SK-N-SH (cell line): ENCODE data around the gene KLF13. TPM values are rescaled to one million over a fixed set of nuclear protein-coding genes. Genes with fewer than 3 reads are reported as not detected.

Experiments used
- CTCF ChIA-PET: fragments of 300-600, 350-600 bp; formaldehyde crosslinking; extraction: SDS; loops from one replicate; lab custom pipeline; 2021; lab: Yijun Ruan, JAX
- POLR2A ChIA-PET: fragments of 350-600 bp; sonication (Branson Sonifier 250); formaldehyde crosslinking; extraction: SDS; loops from one replicate; lab custom pipeline; 2020; ENCODE audit warnings: antibody characterized with exemption, inconsistent platforms; lab: Yijun Ruan, JAX
- DNase-seq: peaks from one replicate; pipeline ENCODE4 v3.0.0; 2012
- H2AFZ ChIP-seq: fragments of 200-600 bp; sonication (generic); 2 replicates; pipeline ENCODE4 v1.8.1; 2016; ENCODE audit warnings: antibody characterized with exemption, mild to moderate bottlenecking, low read depth
- H3F3A ChIP-seq: fragments of 200-600 bp; sonication (generic); replicated peaks from 2 replicates; pipeline ENCODE3; 2016; ENCODE audit warnings: antibody characterized with exemption, mild to moderate bottlenecking; ENCODE audit not compliant: insufficient read depth
- H3K27ac ChIP-seq, 2 experiments: fragments of 200-500 bp in 1 of 2; fragments of 200-600 bp in 1 of 2; sonication (Bioruptor generic) in 1 of 2; sonication (generic), shearing (Covaris generic) in 1 of 2; 2 replicates each; pipeline versions ENCODE4 v1.5.1 to v1.6.1; 2014 to 2016; ENCODE audit warnings: low read depth in 2 of 2, inconsistent platforms in 1 of 2, low read length in 1 of 2, mild to moderate bottlenecking in 1 of 2, mixed read lengths in 1 of 2
- H3K27me3 ChIP-seq: fragments of 200-600 bp; sonication (generic), shearing (Covaris generic); 2 replicates; pipeline ENCODE4 v1.6.1; 2016; ENCODE audit warnings: mixed run types; ENCODE audit not compliant: insufficient read depth
- H3K36me3 ChIP-seq, 2 experiments: fragments of 200-500 bp in 1 of 2; fragments of 200-600 bp in 1 of 2; sonication (Bioruptor generic) in 1 of 2; sonication (generic) in 1 of 2; replicated peaks in 1 of 2; 2 replicates each; pipeline versions ENCODE3 to v1.5.1; 2014 to 2016; ENCODE audit warnings: low read length in 1 of 2, mild to moderate bottlenecking in 1 of 2; ENCODE audit not compliant: insufficient read depth in 2 of 2, control insufficient read depth in 1 of 2
- H3K4me1 ChIP-seq, 2 experiments: fragments of 200-500 bp in 1 of 2; fragments of 200-600 bp in 1 of 2; sonication (Bioruptor generic) in 1 of 2; sonication (generic), shearing (Covaris generic) in 1 of 2; 2 replicates each; pipeline versions ENCODE4 v1.5.1 to v1.6.1; 2014 to 2016; ENCODE audit warnings: low read depth in 1 of 2, low read length in 1 of 2, mixed run types in 1 of 2; ENCODE audit not compliant: insufficient read depth in 2 of 2, control insufficient read depth in 1 of 2
- H3K4me2 ChIP-seq: fragments of 200-600 bp; sonication (generic), shearing (Covaris generic); 2 replicates; pipeline ENCODE4 v1.6.1; 2017; ENCODE audit warnings: mixed run types
- H3K4me3 ChIP-seq, 2 experiments: fragments of 200-500 bp in 1 of 2; fragments of 200-600 bp in 1 of 2; sonication (Bioruptor generic) in 1 of 2; sonication (generic), shearing (Covaris generic) in 1 of 2; 2 replicates each; pipeline versions ENCODE4 v1.5.1 to v1.8.1; 2014 to 2016; ENCODE audit warnings: low read depth in 2 of 2, inconsistent platforms in 1 of 2, low read length in 1 of 2, mild to moderate bottlenecking in 1 of 2, mixed read lengths in 1 of 2, moderate library complexity in 1 of 2
- H3K79me2 ChIP-seq: fragments of 200-600 bp; sonication (generic); 2 replicates; pipeline ENCODE4 v1.8.1; 2017; ENCODE audit warnings: mild to moderate bottlenecking; ENCODE audit not compliant: insufficient read depth
- H3K9ac ChIP-seq: fragments of 200-600 bp; sonication (generic); 2 replicates; pipeline ENCODE4 v1.6.1; 2017; ENCODE audit warnings: mixed run types
- H3K9me2 ChIP-seq: fragments of 200-600 bp; sonication (generic); 2 replicates; pipeline ENCODE4 v1.6.1; 2017; ENCODE audit warnings: mixed run types
- H3K9me3 ChIP-seq: fragments of 200-600 bp; sonication (generic); 2 replicates; pipeline ENCODE4 v1.6.1; 2017; ENCODE audit warnings: mixed run types, mild to moderate bottlenecking, moderate library complexity
- H4K20me1 ChIP-seq: fragments of 200-600 bp; sonication (generic); 2 replicates; pipeline ENCODE4 v1.6.1; 2017; ENCODE audit warnings: mild to moderate bottlenecking, mixed run types; ENCODE audit not compliant: insufficient read depth
- EP300 ChIP-seq, 2 experiments: IDR thresholded peaks; 2 replicates each; pipeline versions ENCODE4 v1.4.0 to v1.6.1; 2012; ENCODE audit warnings: borderline replicate concordance in 1 of 2, low read depth in 1 of 2, low read length in 1 of 2
- EZH2phosphoT487 ChIP-seq: fragments of 200-600 bp; sonication (generic); IDR thresholded peaks from 2 replicates; pipeline ENCODE4 v1.6.1; 2017; ENCODE audit warnings: low read depth, mixed run types, mild to moderate bottlenecking, antibody characterized with exemption, moderate library complexity, borderline replicate concordance
- FOSL2 ChIP-seq: IDR thresholded peaks from 2 replicates; pipeline ENCODE4 v1.4.0; 2012; ENCODE audit warnings: low read depth, mild to moderate bottlenecking, moderate library complexity, borderline replicate concordance
- FOXM1 ChIP-seq: IDR thresholded peaks from 2 replicates; pipeline ENCODE4 v1.4.0; 2012; ENCODE audit warnings: low read depth, mild to moderate bottlenecking
- GATA2 ChIP-seq: sonication (generic); formaldehyde crosslinking; IDR thresholded peaks from 2 replicates; pipeline ENCODE4 v1.5.0; 2020; ENCODE audit warnings: mild to moderate bottlenecking, missing genetic modification reagents
- NRF1 ChIP-seq: IDR thresholded peaks from 2 replicates; pipeline ENCODE4 v1.6.1; 2012; ENCODE audit warnings: low read depth, mild to moderate bottlenecking, low read length
- RXRA ChIP-seq: IDR thresholded peaks from 2 replicates; pipeline ENCODE4 v1.4.0; 2012; ENCODE audit warnings: low read depth, mild to moderate bottlenecking, borderline replicate concordance
- SIN3A ChIP-seq: IDR thresholded peaks from 2 replicates; pipeline ENCODE4 v1.6.1; 2012; ENCODE audit warnings: low read depth, mild to moderate bottlenecking, low read length, moderate library complexity, borderline replicate concordance
- SMC3 ChIP-seq: IDR thresholded peaks from 2 replicates; pipeline ENCODE4 v1.6.1; 2012; ENCODE audit warnings: low read depth, low read length, improper control_type of control experiment
- TCF12 ChIP-seq: IDR thresholded peaks from 2 replicates; pipeline ENCODE4 v1.4.0; 2012
- YY1 ChIP-seq: IDR thresholded peaks from 2 replicates; pipeline ENCODE4 v1.4.0; 2012; ENCODE audit warnings: low read depth, mild to moderate bottlenecking
- WGBS: methylation state at CpG from one replicate; pipeline ENCODE4 v1.1.6; 2017; ENCODE audit warnings: low lambda C conversion rate; 5-methylcytosine and 5-hydroxymethylcytosine counted together
- polyA plus RNA-seq, 3 experiments: library from polyadenylated mRNA; depleted of rRNA; stranded (reverse); fragments of >200 nt; gene quantifications; 2 replicates each; pipeline ENCODE4 v1.2.3, GENCODE V29; 2012
- TF ChIP-seq, protein P1 (sequence below): fragments of 200-600 bp; sonication (generic); IDR thresholded peaks from 2 replicates; pipeline ENCODE4 v1.6.1; 2017; ENCODE audit warnings: antibody characterized with exemption, mild to moderate bottlenecking, moderate library complexity
- TF ChIP-seq, protein P2 (sequence below): IDR thresholded peaks from 2 replicates; pipeline ENCODE4 v1.4.0; 2012; ENCODE audit warnings: low read depth, borderline replicate concordance
- TF ChIP-seq, protein P3 (sequence below): IDR thresholded peaks from 2 replicates; pipeline ENCODE4 v1.4.0; 2012; ENCODE audit warnings: low read depth
- TF ChIP-seq, protein P4 (sequence below): IDR thresholded peaks from 2 replicates; pipeline ENCODE4 v1.4.0; 2012; ENCODE audit warnings: low read depth, borderline replicate concordance

Gene KLF13
- polyA plus RNA-seq, 1 of the 3 experiments (the other 2 are of a cell fraction) = 7.1 TPM

DNA sequence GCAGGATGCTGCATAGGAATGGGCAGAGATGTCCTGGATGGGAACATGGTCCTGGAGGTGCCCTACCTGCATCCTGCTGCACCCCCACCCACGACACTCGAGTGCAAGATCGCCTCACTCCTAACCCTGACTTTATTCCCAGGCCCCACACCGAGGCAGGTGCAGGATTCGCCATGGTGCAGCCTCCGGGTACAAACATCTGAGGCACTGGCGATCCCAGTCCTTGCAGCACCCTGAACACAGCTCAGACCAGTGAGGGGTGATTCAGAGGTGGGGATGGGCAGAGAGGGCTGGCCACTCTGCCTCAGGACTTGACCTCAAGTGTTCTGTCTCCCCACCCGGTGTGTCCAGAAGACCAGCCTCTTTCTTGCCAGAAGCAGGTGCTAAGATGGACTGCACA, 49.1 kb downstream of the KLF13 start:
- TF ChIP-seq GATA2 (CRISPR knock-in tag) (no peak), FOXM1 (no peak), EP300 (IDR thresholded peaks at IDR 0.05; ENCODE audit: borderline replicate concordance in 1 of 2, low read depth in 1 of 2, low read length in 1 of 2) (no peak), EZH2phosphoT487 (no peak), SMC3 (no peak), NRF1 (no peak), SIN3A (no peak), FOSL2 (no peak), TCF12 (no peak), YY1 (no peak), RXRA (no peak)
- TF ChIP-seq, protein P1, sequence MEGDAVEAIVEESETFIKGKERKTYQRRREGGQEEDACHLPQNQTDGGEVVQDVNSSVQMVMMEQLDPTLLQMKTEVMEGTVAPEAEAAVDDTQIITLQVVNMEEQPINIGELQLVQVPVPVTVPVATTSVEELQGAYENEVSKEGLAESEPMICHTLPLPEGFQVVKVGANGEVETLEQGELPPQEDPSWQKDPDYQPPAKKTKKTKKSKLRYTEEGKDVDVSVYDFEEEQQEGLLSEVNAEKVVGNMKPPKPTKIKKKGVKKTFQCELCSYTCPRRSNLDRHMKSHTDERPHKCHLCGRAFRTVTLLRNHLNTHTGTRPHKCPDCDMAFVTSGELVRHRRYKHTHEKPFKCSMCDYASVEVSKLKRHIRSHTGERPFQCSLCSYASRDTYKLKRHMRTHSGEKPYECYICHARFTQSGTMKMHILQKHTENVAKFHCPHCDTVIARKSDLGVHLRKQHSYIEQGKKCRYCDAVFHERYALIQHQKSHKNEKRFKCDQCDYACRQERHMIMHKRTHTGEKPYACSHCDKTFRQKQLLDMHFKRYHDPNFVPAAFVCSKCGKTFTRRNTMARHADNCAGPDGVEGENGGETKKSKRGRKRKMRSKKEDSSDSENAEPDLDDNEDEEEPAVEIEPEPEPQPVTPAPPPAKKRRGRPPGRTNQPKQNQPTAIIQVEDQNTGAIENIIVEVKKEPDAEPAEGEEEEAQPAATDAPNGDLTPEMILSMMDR = no peak
- TF ChIP-seq, protein P2, sequence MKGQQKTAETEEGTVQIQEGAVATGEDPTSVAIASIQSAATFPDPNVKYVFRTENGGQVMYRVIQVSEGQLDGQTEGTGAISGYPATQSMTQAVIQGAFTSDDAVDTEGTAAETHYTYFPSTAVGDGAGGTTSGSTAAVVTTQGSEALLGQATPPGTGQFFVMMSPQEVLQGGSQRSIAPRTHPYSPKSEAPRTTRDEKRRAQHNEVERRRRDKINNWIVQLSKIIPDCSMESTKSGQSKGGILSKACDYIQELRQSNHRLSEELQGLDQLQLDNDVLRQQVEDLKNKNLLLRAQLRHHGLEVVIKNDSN = no peak
- TF ChIP-seq, protein P3, sequence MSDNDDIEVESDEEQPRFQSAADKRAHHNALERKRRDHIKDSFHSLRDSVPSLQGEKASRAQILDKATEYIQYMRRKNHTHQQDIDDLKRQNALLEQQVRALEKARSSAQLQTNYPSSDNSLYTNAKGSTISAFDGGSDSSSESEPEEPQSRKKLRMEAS = no peak
- TF ChIP-seq, protein P4, sequence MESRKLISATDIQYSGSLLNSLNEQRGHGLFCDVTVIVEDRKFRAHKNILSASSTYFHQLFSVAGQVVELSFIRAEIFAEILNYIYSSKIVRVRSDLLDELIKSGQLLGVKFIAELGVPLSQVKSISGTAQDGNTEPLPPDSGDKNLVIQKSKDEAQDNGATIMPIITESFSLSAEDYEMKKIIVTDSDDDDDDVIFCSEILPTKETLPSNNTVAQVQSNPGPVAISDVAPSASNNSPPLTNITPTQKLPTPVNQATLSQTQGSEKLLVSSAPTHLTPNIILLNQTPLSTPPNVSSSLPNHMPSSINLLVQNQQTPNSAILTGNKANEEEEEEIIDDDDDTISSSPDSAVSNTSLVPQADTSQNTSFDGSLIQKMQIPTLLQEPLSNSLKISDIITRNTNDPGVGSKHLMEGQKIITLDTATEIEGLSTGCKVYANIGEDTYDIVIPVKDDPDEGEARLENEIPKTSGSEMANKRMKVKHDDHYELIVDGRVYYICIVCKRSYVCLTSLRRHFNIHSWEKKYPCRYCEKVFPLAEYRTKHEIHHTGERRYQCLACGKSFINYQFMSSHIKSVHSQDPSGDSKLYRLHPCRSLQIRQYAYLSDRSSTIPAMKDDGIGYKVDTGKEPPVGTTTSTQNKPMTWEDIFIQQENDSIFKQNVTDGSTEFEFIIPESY = no peak
- 97% methylated on average over 7 of the region's 8 CpGs for WGBS
- Histone ChIP-seq H3K79me2 (0 out of 2 replicates have a peak, but pooled peaks cover under 1% of the 10 kb centered on the region), H2AFZ (no peak overlapping the region), H3K27me3 (no peaks in the 10 kb centered on the region), H3K9me3 (no peaks in the 10 kb centered on the region), H3K27ac (no peak overlapping the region), H3K36me3 (no peaks in the 10 kb centered on the region), H3F3A (no peaks in the 10 kb centered on the region), H3K4me1 (peaks cover 0 to 48% of the 10 kb centered on the region in 2 experiments; a peak in 2 of 4 replicates), H3K4me3 (no peak overlapping the region), H3K9ac (no peak overlapping the region), H3K9me2 (no peaks in the 10 kb centered on the region), H4K20me1 (no peaks in the 10 kb centered on the region), H3K4me2 (no peak overlapping the region)
- POLR2A ChIA-PET = no interaction called here
- CTCF ChIA-PET = no interaction called here
- no peak for DNase-seq
